Epithelial cell of esophagus (primary cell): Measurements from ENCODE around the gene TRIM46.
A peak's percentile ranks its signal among the peaks of the same experiment; 100 is the strongest.

Source experiments
- DNase-seq: peaks from one replicate; pipeline ENCODE4 v3.0.0; 2010; ENCODE audit warnings: low read depth
- H3K4me3 ChIP-seq: 2 replicates; pipeline ENCODE4 v1.5.1; 2011; ENCODE audit warnings: mild to moderate bottlenecking, low read length, control low read depth
- CTCF ChIP-seq: IDR thresholded peaks from 2 replicates; pipeline ENCODE4 v1.5.1; 2011; ENCODE audit warnings: low read depth, mild to moderate bottlenecking, low read length, control low read depth, inconsistent platforms; ENCODE audit not compliant: insufficient read depth; ENCODE audit errors: missing control alignments

Gene TRIM46

GRCh38 chr1:155179112-155180031 is 5.7 kb downstream of the TRIM46 start:
- no peak for TF ChIP-seq CTCF
- no peak overlapping the region for H3K4me3 ChIP-seq
- DNase-seq, result no peak

- TF ChIP-seq CTCF, result no peak
- H3K4me3 ChIP-seq, result no peak overlapping the region
- DNase-seq, result no peak
Measured at GRCh38 chr1:155181371-155182051, 7.9 kb downstream of the TRIM46 start.

GRCh38 chr1:155182052-155182550 is 8.5 kb downstream of the TRIM46 start:
- DNase-seq, result no peak
- TF ChIP-seq CTCF, result no peak
- H3K4me3 ChIP-seq, result no peak overlapping the region

GRCh38 chr1:155183775-155184221 is 10.1 kb downstream of the TRIM46 start:
- no peak for DNase-seq
- no peak for TF ChIP-seq CTCF
- no peak overlapping the region for H3K4me3 ChIP-seq

- H3K4me3 ChIP-seq, result no peak overlapping the region
- no peak for TF ChIP-seq CTCF
- DNase-seq, result no peak
Measured at GRCh38 chr1:155184351-155184811, 10.7 kb downstream of the TRIM46 start.

GRCh38 chr1:155184835-155185782 is 11.5 kb downstream of the TRIM46 start:
- peak; percentile 37 for DNase-seq
- no peak for TF ChIP-seq CTCF
- no peak overlapping the region for H3K4me3 ChIP-seq
